ENCODE results near the gene VTI1A. TPM values are rescaled to one million over a fixed set of nuclear protein-coding genes. Genes with fewer than 3 reads are reported as not detected.

VTI1A gene
- total and polyA plus RNA-seq, 2 of the 8 experiments (the other 6 are each of a cell fraction or from before 2014, with no cell fraction given) = 6.0 to 20.0 TPM

GRCh38 chr10:112851588-112852211, 404.7 kb downstream of the VTI1A start (continued):
- TF ChIP-seq CTCF (IDR thresholded peaks at IDR 0.05; ENCODE audit: control extremely low read depth in 1 of 3, insufficient read depth in 1 of 3, low read depth in 1 of 3, low read length in 3 of 3) (no peak), SUZ12 (IDR thresholded peaks at IDR 0.05; ENCODE audit: low read length) (no peak), TBP (IDR thresholded peaks at IDR 0.05; ENCODE audit: low read depth, low read length) (no peak), CREB1 (IDR thresholded peaks at IDR 0.05) (no peak), BCL11A (IDR thresholded peaks at IDR 0.05; ENCODE audit: low read depth in 2 of 2, low read length in 2 of 2) (no peak), JUND (IDR thresholded peaks at IDR 0.05; ENCODE audit: low read length) (no peak)
